WTC11 (cell line): ENCODE results near the gene MIDN.

Experiments used
- ATF1 ChIP-seq: sonication (generic); formaldehyde crosslinking; IDR thresholded peaks from 2 replicates; pipeline ENCODE4 v1.8.1; 2023; ENCODE audit warnings: mild to moderate bottlenecking, moderate library complexity, missing genetic modification reagents
- ATF2 ChIP-seq: sonication (generic); formaldehyde crosslinking; IDR thresholded peaks from 2 replicates; pipeline ENCODE4 v1.8.1; 2022; ENCODE audit warnings: low read depth, missing genetic modification reagents, borderline replicate concordance
- CTCF ChIP-seq: fragments of 200-600 bp; IDR thresholded peaks from 2 replicates; pipeline ENCODE4 v1.8.0; 2022; ENCODE audit warnings: antibody characterized with exemption
- E2F5 ChIP-seq: sonication (generic); formaldehyde crosslinking; IDR thresholded peaks from 2 replicates; pipeline ENCODE4 v1.8.1; 2022; ENCODE audit warnings: mild to moderate bottlenecking, moderate library complexity, missing genetic modification reagents
- MXD4 ChIP-seq: fragments of 250-450 bp; sonication (Bioruptor Pico); IDR thresholded peaks from 2 replicates; pipeline ENCODE4 v1.8.0; 2021; ENCODE audit warnings: mild to moderate bottlenecking, moderate library complexity, borderline replicate concordance
- NR2C2 ChIP-seq: sonication (generic); formaldehyde crosslinking; IDR thresholded peaks from 2 replicates; pipeline ENCODE4 v1.8.0; 2022; ENCODE audit warnings: mild to moderate bottlenecking, missing genetic modification reagents
- RELA ChIP-seq: sonication (generic); formaldehyde crosslinking; IDR thresholded peaks from 2 replicates; pipeline ENCODE4 v1.8.1; 2022; ENCODE audit warnings: missing genetic modification reagents, mild to moderate bottlenecking, borderline replicate concordance
- SMAD3 ChIP-seq: sonication (generic); formaldehyde crosslinking; IDR thresholded peaks from 2 replicates; pipeline ENCODE4 v1.8.0; 2022; ENCODE audit warnings: missing genetic modification reagents, mild to moderate bottlenecking, borderline replicate concordance
- USF1 ChIP-seq: sonication (generic); formaldehyde crosslinking; IDR thresholded peaks from 2 replicates; pipeline ENCODE4 v1.8.0; 2022; ENCODE audit warnings: mild to moderate bottlenecking, missing genetic modification reagents
- ZNF512 ChIP-seq: sonication (generic); formaldehyde crosslinking; IDR thresholded peaks from 2 replicates; pipeline ENCODE4 v1.8.1; 2022; ENCODE audit warnings: missing genetic modification reagents, borderline replicate concordance
- ZNF671 ChIP-seq: fragments of 250-450 bp; sonication (Bioruptor Pico); IDR thresholded peaks from 2 replicates; pipeline ENCODE4 v1.8.0; 2021; ENCODE audit warnings: mild to moderate bottlenecking
- TF ChIP-seq, protein P1 (sequence below): sonication (generic); formaldehyde crosslinking; conservative IDR thresholded peaks from 2 replicates; pipeline ENCODE4 v1.8.1; 2022; ENCODE audit warnings: mild to moderate bottlenecking, missing genetic modification reagents

DNA sequence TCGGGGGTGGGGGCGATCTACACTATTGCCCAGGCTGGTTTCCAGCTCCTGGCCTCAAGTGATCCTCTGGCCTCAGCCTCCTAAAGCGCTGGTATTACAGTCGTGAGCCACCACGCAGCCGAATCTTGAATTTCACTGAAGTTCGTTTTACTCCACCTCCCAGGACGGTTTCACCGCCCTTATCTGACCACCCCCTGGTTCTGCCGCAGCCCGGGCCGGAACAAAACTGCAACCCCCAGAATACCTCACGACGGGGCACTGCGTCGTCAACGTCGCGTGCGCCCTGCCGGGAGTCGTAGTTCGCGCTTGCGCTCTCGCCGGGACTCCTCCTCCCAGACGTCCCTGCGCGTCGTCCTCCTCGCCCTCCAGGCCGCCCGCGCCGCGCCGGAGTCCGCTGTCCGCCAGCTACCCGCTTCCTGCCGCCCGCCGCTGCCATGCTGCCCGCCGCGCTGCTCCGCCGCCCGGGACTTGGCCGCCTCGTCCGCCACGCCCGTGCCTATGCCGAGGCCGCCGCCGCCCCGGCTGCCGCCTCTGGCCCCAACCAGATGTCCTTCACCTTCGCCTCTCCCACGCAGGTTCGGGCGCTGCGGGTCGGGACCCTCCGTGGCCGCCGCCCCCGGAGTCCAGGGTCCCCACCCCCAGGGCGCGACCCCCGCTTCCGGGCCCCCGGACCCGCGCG is 6.8 kb upstream of the MIDN start, which contains the start of gene ATP5F1D:
- TF ChIP-seq CTCF (no peak), MXD4 (CRISPR knock-in tag) (no peak), ZNF671 (CRISPR knock-in tag) (no peak), NR2C2 (CRISPR knock-in tag) (no peak), SMAD3 (CRISPR knock-in tag) (no peak), ZNF512 (CRISPR knock-in tag) (no peak), E2F5 (no peak), RELA (CRISPR knock-in tag) (no peak), ATF1 (CRISPR knock-in tag) (no peak), USF1 (CRISPR knock-in tag) (no peak), ATF2 (CRISPR knock-in tag) (no peak)
- TF ChIP-seq, protein P1, sequence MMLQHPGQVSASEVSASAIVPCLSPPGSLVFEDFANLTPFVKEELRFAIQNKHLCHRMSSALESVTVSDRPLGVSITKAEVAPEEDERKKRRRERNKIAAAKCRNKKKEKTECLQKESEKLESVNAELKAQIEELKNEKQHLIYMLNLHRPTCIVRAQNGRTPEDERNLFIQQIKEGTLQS, result no peak
